Peyer's patch (tissue), 4 donors: ENCODE measurements around the gene SPPL3.

ENCODE experiments used
- CTCF ChIP-seq, 6 experiments: fragments of 450-650 bp in 4 of 6; fragments of 200-600 bp in 2 of 6; sonication (generic) in 1 of 6; IDR thresholded peaks; one replicate each; pipeline ENCODE4 v1.5.1; 2017 to 2019; ENCODE audit warnings: antibody characterized with exemption in 6 of 6, mild to moderate bottlenecking in 3 of 6, moderate library complexity in 1 of 6
- POLR2A ChIP-seq, 2 donors: fragments of 450-650 bp; IDR thresholded peaks; one replicate each; pipeline ENCODE4 v1.5.1; 2017; ENCODE audit warnings: antibody characterized with exemption in 2 of 2, mild to moderate bottlenecking in 2 of 2, moderate library complexity in 2 of 2

DNA sequence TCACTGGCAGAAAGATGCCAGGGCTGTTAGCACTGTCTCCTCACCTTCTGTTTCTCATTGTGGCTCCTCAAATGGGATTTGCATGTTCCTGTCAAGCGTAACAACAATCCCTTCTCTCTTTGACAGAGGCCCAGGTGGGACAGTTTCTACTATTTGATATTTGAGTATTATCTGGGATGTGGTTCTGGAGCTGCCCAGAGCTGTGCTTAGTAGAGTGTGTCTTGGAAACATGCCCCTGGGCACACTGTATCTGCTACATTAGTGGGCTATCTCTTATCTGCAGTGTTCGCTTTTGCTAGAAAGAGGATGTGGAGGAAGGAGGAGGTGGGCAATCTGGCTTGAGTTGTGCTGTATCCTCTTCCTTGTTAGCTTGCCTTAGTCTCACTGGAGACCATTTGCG is 182.3 kb downstream of the SPPL3 start:
- TF ChIP-seq CTCF (IDR thresholded peaks at IDR 0.05) (no peak), POLR2A (IDR thresholded peaks at IDR 0.05) (no peak)
